ENCODE measurements around the gene FAM149B1. TPM values are rescaled to one million over a fixed set of nuclear protein-coding genes. Genes with fewer than 3 reads are reported as not detected.

Gene FAM149B1
- total RNA-seq, 4 donors from 2014 or later: 12.4 to 21.7 (median 16.3) TPM

- intact Hi-C loops (cut with DNase I; ENCODE audit: low total_unique reads): no loop called here
- no peak overlapping the region for H3K4me3 ChIP-seq (ENCODE audit: low read depth, poor library complexity, severe bottlenecking)
- WGBS, 2 donors: 91 to 98% methylated on average over 1 of the region's 1 CpG
- DNase-seq (ENCODE audit: low spot score in 2 of 2): no peak
- no peak for TF ChIP-seq POLR2A (IDR thresholded peaks at IDR 0.05)
- TF ChIP-seq CTCF (IDR thresholded peaks at IDR 0.05): no peak
Measured at GRCh38 chr10:73220989-73221388, 53.1 kb downstream of the FAM149B1 start.

GRCh38 chr10:73225518-73225917, 57.6 kb downstream of the FAM149B1 start:
- intact Hi-C loops (cut with DNase I; ENCODE audit: low total_unique reads): no loop called here
- DNase-seq (ENCODE audit: low spot score in 2 of 2): no peak
- H3K4me3 ChIP-seq (ENCODE audit: low read depth, poor library complexity, severe bottlenecking): no peak overlapping the region
- TF ChIP-seq POLR2A (IDR thresholded peaks at IDR 0.05): no peak
- TF ChIP-seq CTCF (IDR thresholded peaks at IDR 0.05): no peak

- DNase-seq (ENCODE audit: low spot score in 2 of 2): no peak
Measured at GRCh38 chr10:73226663-73227062, 58.7 kb downstream of the FAM149B1 start.

GRCh38 chr10:73228247-73228646, 60.3 kb downstream of the FAM149B1 start:
- no peak overlapping the region for H3K4me3 ChIP-seq (ENCODE audit: low read depth, poor library complexity, severe bottlenecking)
- DNase-seq (ENCODE audit: low spot score in 2 of 2): no peak
- TF ChIP-seq CTCF (IDR thresholded peaks at IDR 0.05): no peak
- TF ChIP-seq POLR2A (IDR thresholded peaks at IDR 0.05): no peak
- intact Hi-C loops (cut with DNase I; ENCODE audit: low total_unique reads): no loop called here
- WGBS, 2 donors: 83 to 98% methylated on average over 3 of the region's 3 CpGs

More at GRCh38 chr10:73226663-73227062, 58.7 kb downstream of the FAM149B1 start:
- no peak overlapping the region for H3K4me3 ChIP-seq (ENCODE audit: low read depth, poor library complexity, severe bottlenecking)
- intact Hi-C loops (cut with DNase I; ENCODE audit: low total_unique reads): no loop called here
- TF ChIP-seq POLR2A (IDR thresholded peaks at IDR 0.05): no peak
- TF ChIP-seq CTCF (IDR thresholded peaks at IDR 0.05): no peak

GRCh38 chr10:73229567-73229966, 61.6 kb downstream of the FAM149B1 start:
- no peak overlapping the region for H3K4me3 ChIP-seq (ENCODE audit: low read depth, poor library complexity, severe bottlenecking)
- 83 to 87% methylated on average over 6 of the region's 6 CpGs for WGBS, 2 donors
- TF ChIP-seq CTCF (IDR thresholded peaks at IDR 0.05) (no peak), POLR2A (IDR thresholded peaks at IDR 0.05) (no peak)
- intact Hi-C loops (cut with DNase I; ENCODE audit: low total_unique reads): no loop called here
- no peak for DNase-seq (ENCODE audit: low spot score in 2 of 2)

- intact Hi-C loops (cut with DNase I; ENCODE audit: low total_unique reads): no loop called here
- 84 to 85% methylated on average over 8 of the region's 8 CpGs for WGBS, 2 donors
- TF ChIP-seq POLR2A (IDR thresholded peaks at IDR 0.05) (no peak), CTCF (IDR thresholded peaks at IDR 0.05) (no peak)
- no peak overlapping the region for H3K4me3 ChIP-seq (ENCODE audit: low read depth, poor library complexity, severe bottlenecking)
- no peak for DNase-seq (ENCODE audit: low spot score in 2 of 2)
Measured at GRCh38 chr10:73232887-73233286, 65.0 kb downstream of the FAM149B1 start.
